Measurements from ENCODE around the gene IDH2.
"Not testable (repeated sequence)": the region's sequence is repeated elsewhere in the genome, so short reads cannot be mapped to it uniquely, and the experiment has no call there.

Gene IDH2

GRCh38 chr15:90083954-90084607 lies 18.2 kb downstream of the IDH2 start:
- DNase-seq (ENCODE audit: low read depth) = no peak

GRCh38 chr15:90083419-90083818 lies 18.8 kb downstream of the IDH2 start:
- DNase-seq (ENCODE audit: low read depth) = no peak

GRCh38 chr15:90082140-90082715 lies 20.0 kb downstream of the IDH2 start:
- DNase-seq (ENCODE audit: low read depth) = no peak

- DNase-seq (ENCODE audit: low read depth) = no peak
Observed at GRCh38 chr15:90080818-90081393, 21.4 kb downstream of the IDH2 start.

GRCh38 chr15:90080458-90080755 lies 21.9 kb downstream of the IDH2 start:
- DNase-seq (ENCODE audit: low read depth) = no peak

- DNase-seq (ENCODE audit: low read depth) = no peak
Observed at GRCh38 chr15:90079619-90080457, 22.4 kb downstream of the IDH2 start.

- DNase-seq (ENCODE audit: low read depth) = no peak
Observed at GRCh38 chr15:90078965-90079364, 23.3 kb downstream of the IDH2 start.

GRCh38 chr15:90076716-90077115 lies 25.6 kb downstream of the IDH2 start:
- DNase-seq (ENCODE audit: low read depth) = no peak

GRCh38 chr15:90075420-90076289 lies 26.6 kb downstream of the IDH2 start:
- DNase-seq (ENCODE audit: low read depth) = no peak

- no peak for DNase-seq (ENCODE audit: low read depth)
Observed at GRCh38 chr15:90074916-90075315, 27.4 kb downstream of the IDH2 start.

GRCh38 chr15:90074023-90074422 lies 28.2 kb downstream of the IDH2 start:
- no peak for DNase-seq (ENCODE audit: low read depth)

GRCh38 chr15:90072978-90073640 lies 29.2 kb downstream of the IDH2 start:
- DNase-seq (ENCODE audit: low read depth) = no peak

GRCh38 chr15:90071220-90071807 lies 31.0 kb downstream of the IDH2 start:
- DNase-seq (ENCODE audit: low read depth) = peak; percentile 80

GRCh38 chr15:90070623-90071022 lies 31.6 kb downstream of the IDH2 start:
- not testable (repeated sequence) for DNase-seq (ENCODE audit: low read depth)

GRCh38 chr15:90067953-90068606 lies 34.2 kb downstream of the IDH2 start:
- no peak for DNase-seq (ENCODE audit: low read depth)

- no peak for DNase-seq (ENCODE audit: low read depth)
Observed at GRCh38 chr15:90067181-90067952, 34.9 kb downstream of the IDH2 start.

GRCh38 chr15:90065682-90066049 lies 36.6 kb downstream of the IDH2 start:
- no peak for DNase-seq (ENCODE audit: low read depth)

- no peak for DNase-seq (ENCODE audit: low read depth)
Observed at GRCh38 chr15:90064911-90065681, 37.2 kb downstream of the IDH2 start.

- DNase-seq (ENCODE audit: low read depth) = no peak
Observed at GRCh38 chr15:90063770-90064247, 38.5 kb downstream of the IDH2 start.
